ENCODE data around the gene NUDT3.

Gene NUDT3

GRCh38 chr6:34230653-34231371 lies 161.7 kb downstream of the NUDT3 start:
- Histone ChIP-seq H2AFZ (ENCODE audit: low read length) (no peak overlapping the region), H3K9me2 (replicated peaks; ENCODE audit: insufficient read depth, low read length) (no peaks in the 10 kb centered on the region), H3K4me1 (ENCODE audit: low read length) (no peaks in the 10 kb centered on the region), H4K20me1 (ENCODE audit: insufficient read depth, low read length) (no peaks in the 10 kb centered on the region), H3K4me3 (ENCODE audit: low read length) (no peak overlapping the region), H3K79me2 (ENCODE audit: low read length) (no peaks in the 10 kb centered on the region), H3K27ac (ENCODE audit: low read length) (no peak overlapping the region), H3K4me2 (ENCODE audit: low read depth, low read length) (no peak overlapping the region), H3F3A (ENCODE audit: insufficient read depth, low read length) (no peaks in the 10 kb centered on the region), H3K9ac (ENCODE audit: low read length) (no peak overlapping the region), H3K9me3 (replicated peaks; ENCODE audit: insufficient read depth, low read length) (no peaks in the 10 kb centered on the region), H3K27me3 (replicated peaks; ENCODE audit: insufficient read depth, low read length) (no peaks in the 10 kb centered on the region), H3K36me3 (replicated peaks; ENCODE audit: insufficient read depth, low read length) (no peaks in the 10 kb centered on the region)
- no peak for DNase-seq
- no peak for TF ChIP-seq EZH2phosphoT487 (IDR thresholded peaks at IDR 0.05; ENCODE audit: low read length)
- no peak for TF ChIP-seq CTCF (IDR thresholded peaks at IDR 0.05; ENCODE audit: low read length)
- TF ChIP-seq EZH2 (optimal IDR thresholded peaks at IDR 0.05; ENCODE audit: low read depth, low read length), result no peak

GRCh38 chr6:34229877-34230276 lies 162.6 kb downstream of the NUDT3 start:
- Histone ChIP-seq H3K27ac (ENCODE audit: low read length) (no peak overlapping the region), H3K9ac (ENCODE audit: low read length) (no peak overlapping the region), H2AFZ (ENCODE audit: low read length) (no peak overlapping the region), H3K4me2 (ENCODE audit: low read depth, low read length) (no peak overlapping the region), H3K9me3 (replicated peaks; ENCODE audit: insufficient read depth, low read length) (no peaks in the 10 kb centered on the region), H3K9me2 (replicated peaks; ENCODE audit: insufficient read depth, low read length) (no peaks in the 10 kb centered on the region), H3K27me3 (replicated peaks; ENCODE audit: insufficient read depth, low read length) (no peaks in the 10 kb centered on the region), H3K36me3 (replicated peaks; ENCODE audit: insufficient read depth, low read length) (no peaks in the 10 kb centered on the region), H4K20me1 (ENCODE audit: insufficient read depth, low read length) (no peaks in the 10 kb centered on the region), H3F3A (ENCODE audit: insufficient read depth, low read length) (no peaks in the 10 kb centered on the region), H3K4me3 (ENCODE audit: low read length) (no peak overlapping the region), H3K4me1 (ENCODE audit: low read length) (no peaks in the 10 kb centered on the region), H3K79me2 (ENCODE audit: low read length) (no peaks in the 10 kb centered on the region)
- TF ChIP-seq EZH2phosphoT487 (IDR thresholded peaks at IDR 0.05; ENCODE audit: low read length) (no peak), EZH2 (optimal IDR thresholded peaks at IDR 0.05; ENCODE audit: low read depth, low read length) (no peak), CTCF (IDR thresholded peaks at IDR 0.05; ENCODE audit: low read length) (no peak)
- DNase-seq, result no peak
